Activated B cell treated with CpG ODN at 0.5 μM for 24 hours (primary cell): ENCODE results near the gene AADACL3. TPM values are rescaled to one million over a fixed set of nuclear protein-coding genes. Genes with fewer than 3 reads are reported as not detected.

Experiments used
- ATAC-seq: fragments of 200-7000 bp; cut with Tn5 transposase; one replicate; pipeline ENCODE4 v1.10.0; 2021; ENCODE audit warnings: low read depth, mild to moderate bottlenecking, moderate library complexity
- CTCF ChIA-PET: fragments of 350-600 bp; sonication (Branson Sonifier 250); formaldehyde crosslinking; loops from one replicate; lab custom pipeline; 2021; ENCODE audit warnings: antibody characterized with exemption; lab: Charles Lee
- POLR2A ChIA-PET: fragments of 350-600 bp; sonication (Branson Sonifier 250); formaldehyde crosslinking; loops from one replicate; lab custom pipeline; 2021; ENCODE audit warnings: antibody characterized with exemption; lab: Charles Lee
- DNase-seq: peaks from one replicate; pipeline ENCODE4 v3.0.0; 2022
- H3K27ac Mint-ChIP-seq: one replicate; pipeline ENCODE4 v1.8.0; 2020; ENCODE audit warnings: mixed read lengths
- H3K27me3 Mint-ChIP-seq: one replicate; pipeline ENCODE4 v1.8.0; 2021; ENCODE audit warnings: mixed read lengths
- H3K36me3 Mint-ChIP-seq: one replicate; pipeline ENCODE4 v1.8.0; 2021; ENCODE audit warnings: low read depth, mixed read lengths
- H3K4me1 Mint-ChIP-seq: one replicate; pipeline ENCODE4 v1.8.0; 2021; ENCODE audit warnings: mixed read lengths
- H3K4me3 Mint-ChIP-seq: one replicate; pipeline ENCODE4 v1.8.0; 2020; ENCODE audit warnings: mild to moderate bottlenecking, mixed read lengths
- H3K9me3 Mint-ChIP-seq: one replicate; pipeline ENCODE4 v1.8.0; 2020; ENCODE audit warnings: mixed read lengths
- CTCF ChIP-seq: fragments of 200-600 bp; IDR thresholded peaks from one replicate; pipeline ENCODE4 v1.8.0; 2022; ENCODE audit warnings: antibody characterized with exemption, mild to moderate bottlenecking
- intact Hi-C: fragments of 100-400 bp; cut with micrococcal nuclease; formaldehyde crosslinking; loops from one replicate; pipeline ENCODE4 v1.15.1; 2024
- total RNA-seq: library from RNA; stranded (reverse); gene quantifications from 2 replicates; pipeline ENCODE4 v1.2.3, GENCODE V29; 2022

Gene AADACL3
- total RNA-seq, 1 donor from 2014 or later, result not detected

- CTCF ChIA-PET, result no interaction called here
- intact Hi-C loops, result no loop called here
- Mint-ChIP-seq H3K27ac (no peak overlapping the region), H3K9me3 (no peaks in the 10 kb centered on the region), H3K36me3 (no peaks in the 10 kb centered on the region), H3K4me1 (no peaks in the 10 kb centered on the region), H3K27me3 (peaks cover 22% of the 10 kb centered on the region), H3K4me3 (no peak overlapping the region)
- no peak for TF ChIP-seq CTCF
- POLR2A ChIA-PET, result no interaction called here
- ATAC-seq (no peak), DNase-seq (no peak)
Measured at GRCh38 chr1:12771186-12771585, 55.3 kb downstream of the AADACL3 start.

- no peak for TF ChIP-seq CTCF
- Mint-ChIP-seq H3K36me3 (no peaks in the 10 kb centered on the region), H3K27me3 (peaks cover 22% of the 10 kb centered on the region), H3K9me3 (no peaks in the 10 kb centered on the region), H3K27ac (no peak overlapping the region), H3K4me3 (no peak overlapping the region), H3K4me1 (no peaks in the 10 kb centered on the region)
- intact Hi-C loops, result no loop called here
- POLR2A ChIA-PET, result no interaction called here
- DNase-seq (no peak), ATAC-seq (no peak)
- CTCF ChIA-PET, result no interaction called here
Measured at GRCh38 chr1:12772520-12772919, 56.6 kb downstream of the AADACL3 start.

GRCh38 chr1:12773438-12773837 lies 57.5 kb downstream of the AADACL3 start, which contains the start of gene PRAMEF12:
Gene PRAMEF12 (plus strand): TSS chr1:12773738. CDS start chr1:12774868, 1,130 bp downstream.
- ChIA-PET POLR2A (no interaction called here), CTCF (no interaction called here)
- Mint-ChIP-seq H3K4me3 (no peak within 1 kb of the TSS), H3K36me3 (no peaks in the 10 kb centered on the region), H3K9me3 (no peaks in the 10 kb centered on the region), H3K4me1 (no peaks in the 10 kb centered on the region), H3K27ac (no peak within 1 kb of the TSS), H3K27me3 (peaks cover 26% of the 10 kb centered on the region)
- DNase-seq (no peak), ATAC-seq (no peak)
- intact Hi-C loops, result no loop called here
- no peak for TF ChIP-seq CTCF

GRCh38 chr1:12774801-12775345 lies 59.0 kb downstream of the AADACL3 start:
- Mint-ChIP-seq H3K4me3 (no peak overlapping the region), H3K36me3 (no peaks in the 10 kb centered on the region), H3K9me3 (no peaks in the 10 kb centered on the region), H3K27me3 (peaks cover 17% of the 10 kb centered on the region), H3K27ac (no peak overlapping the region), H3K4me1 (no peaks in the 10 kb centered on the region)
- no peak for TF ChIP-seq CTCF
- POLR2A ChIA-PET, result no interaction called here
- no peak for ATAC-seq
- CTCF ChIA-PET, result no interaction called here
- intact Hi-C loops, result no loop called here
- DNase-seq, result no peak

GRCh38 chr1:12775443-12775842 lies 59.5 kb downstream of the AADACL3 start:
- intact Hi-C loops, result no loop called here
- no peak for ATAC-seq
- H3K36me3 Mint-ChIP-seq, result no peaks in the 10 kb centered on the region
- H3K27me3 Mint-ChIP-seq, result peaks cover 11% of the 10 kb centered on the region
- H3K27ac Mint-ChIP-seq, result no peak overlapping the region
- H3K4me1 Mint-ChIP-seq, result no peaks in the 10 kb centered on the region
- POLR2A ChIA-PET, result no interaction called here
- no peak for DNase-seq
- no peaks in the 10 kb centered on the region for H3K9me3 Mint-ChIP-seq
- CTCF ChIA-PET, result interaction anchor here (1.0 kb wide), 1 partner anchor 15 kb away, joined by 3 read pairs; no protein-coding TSS in a partner anchor
- no peak overlapping the region for H3K4me3 Mint-ChIP-seq
- no peak for TF ChIP-seq CTCF
